ELF-1 (cell line): ENCODE measurements around the gene NHLRC3.
"Not testable (repeated sequence)": the region's sequence is repeated elsewhere in the genome, so short reads cannot be mapped to it uniquely, and the experiment has no call there.

ENCODE experiments used
- DNase-seq: peaks from one replicate; pipeline ENCODE4 v3.0.0-alpha.2; 2016; ENCODE audit warnings: low read depth, low spot score

The NHLRC3 gene

GRCh38 chr13:39037880-39038568, at the start of gene NHLRC3, which contains the start of gene PROSER1:
Gene NHLRC3, plus strand, starts transcription at chr13:39038456. Its CDS starts 184 bp downstream, at chr13:39038640.
Gene PROSER1, minus strand, starts transcription at chr13:39038089. Its CDS starts 847 bp downstream, at chr13:39037242.
- peak; percentile 92 for DNase-seq

GRCh38 chr13:38990693-38991092, 47.6 kb upstream of the NHLRC3 start, which contains the start of gene STOML3:
Gene STOML3, minus strand, starts transcription at chr13:38990831. Its CDS starts 110 bp downstream, at chr13:38990721.
- DNase-seq, result no peak

- no peak for DNase-seq
Observed at GRCh38 chr13:38993381-38993780, 44.9 kb upstream of the NHLRC3 start.

GRCh38 chr13:38998739-38999138, 39.5 kb upstream of the NHLRC3 start:
- no peak for DNase-seq

GRCh38 chr13:39006371-39007111, 31.7 kb upstream of the NHLRC3 start:
- not testable (repeated sequence) for DNase-seq

GRCh38 chr13:39012608-39013007, 25.6 kb upstream of the NHLRC3 start:
- peak; percentile 63 for DNase-seq

- no peak for DNase-seq
Observed at GRCh38 chr13:39013462-39013861, 24.8 kb upstream of the NHLRC3 start.

GRCh38 chr13:39016087-39016486, 22.2 kb upstream of the NHLRC3 start:
- no peak for DNase-seq

GRCh38 chr13:39016787-39017186, 21.5 kb upstream of the NHLRC3 start:
- DNase-seq, result peak; percentile 21

GRCh38 chr13:39020853-39021462, 17.3 kb upstream of the NHLRC3 start:
- DNase-seq, result no peak

GRCh38 chr13:39023316-39023715, 14.9 kb upstream of the NHLRC3 start:
- DNase-seq, result peak; percentile 53

GRCh38 chr13:39023761-39024160, 14.5 kb upstream of the NHLRC3 start:
- DNase-seq, result peak; percentile 63

GRCh38 chr13:39025433-39025839, 12.8 kb upstream of the NHLRC3 start:
- DNase-seq, result peak; percentile 30

GRCh38 chr13:39032150-39032549, 6.1 kb upstream of the NHLRC3 start:
- no peak for DNase-seq

GRCh38 chr13:39034085-39034484, 4.2 kb upstream of the NHLRC3 start:
- no peak for DNase-seq

- peak; percentile 33 for DNase-seq
Observed at GRCh38 chr13:39035204-39035603, 3.1 kb upstream of the NHLRC3 start.

- DNase-seq, result no peak
Observed at GRCh38 chr13:39035799-39036198, 2.5 kb upstream of the NHLRC3 start.

- peak; percentile 24 for DNase-seq
Observed at GRCh38 chr13:39036212-39036611, 2.0 kb upstream of the NHLRC3 start.

GRCh38 chr13:39037410-39037879, 811 bp upstream of the NHLRC3 start:
- DNase-seq, result no peak

- DNase-seq, result no peak
Observed at GRCh38 chr13:39038569-39039030, 344 bp downstream of the NHLRC3 start.

GRCh38 chr13:39039041-39039440, 785 bp downstream of the NHLRC3 start:
- DNase-seq, result no peak

GRCh38 chr13:39040206-39040605, 1.9 kb downstream of the NHLRC3 start:
- DNase-seq, result no peak
